Stomach (tissue), 4 donors: ENCODE measurements around the gene CARD10.

Experiments used
- CTCF ChIP-seq, 7 experiments: fragments of 450-650 bp in 4 of 7; fragments of 200-600 bp in 3 of 7; sonication (generic) in 3 of 7; IDR thresholded peaks; one replicate each; pipeline ENCODE4 v1.5.1; 2016 to 2019; ENCODE audit warnings: antibody characterized with exemption in 7 of 7, control low read depth in 2 of 7, mild to moderate bottlenecking in 1 of 7
- POLR2A ChIP-seq, 4 donors: fragments of 450-650 bp; IDR thresholded peaks; one replicate each; pipeline ENCODE4 v1.6.1; 2016; ENCODE audit warnings: antibody characterized with exemption in 4 of 4, control low read depth in 2 of 4, mild to moderate bottlenecking in 1 of 4, moderate library complexity in 1 of 4
- POLR2AphosphoS5 ChIP-seq, 3 donors: sonication (generic); formaldehyde crosslinking; IDR thresholded peaks; one replicate each; pipeline ENCODE4 v1.6.1; 2016; ENCODE audit warnings: antibody characterized with exemption in 3 of 3

GRCh38 chr22:37522482-37522881, 3.3 kb upstream of the CARD10 start:
- TF ChIP-seq CTCF (IDR thresholded peaks at IDR 0.05) (no peak), POLR2AphosphoS5 (IDR thresholded peaks at IDR 0.05) (no peak), POLR2A (IDR thresholded peaks at IDR 0.05) (no peak)
